GM19239 (cell line): ENCODE measurements around the gene CMTM6.
A peak's percentile ranks its signal among the peaks of the same experiment; 100 is the strongest.
"Not testable (repeated sequence)": the region's sequence is repeated elsewhere in the genome, so short reads cannot be mapped to it uniquely, and the experiment has no call there.

Experiments
- DNase-seq: peaks from one replicate; pipeline ENCODE4 v3.0.0; 2011; ENCODE audit warnings: low spot score; ENCODE audit not compliant: insufficient read length
- FAIRE-seq: peaks from 2 replicates; lab custom pipeline; 2011; peaks lifted over from hg19 to GRCh38; lab: Jason Lieb, UNC

Gene CMTM6

DNA sequence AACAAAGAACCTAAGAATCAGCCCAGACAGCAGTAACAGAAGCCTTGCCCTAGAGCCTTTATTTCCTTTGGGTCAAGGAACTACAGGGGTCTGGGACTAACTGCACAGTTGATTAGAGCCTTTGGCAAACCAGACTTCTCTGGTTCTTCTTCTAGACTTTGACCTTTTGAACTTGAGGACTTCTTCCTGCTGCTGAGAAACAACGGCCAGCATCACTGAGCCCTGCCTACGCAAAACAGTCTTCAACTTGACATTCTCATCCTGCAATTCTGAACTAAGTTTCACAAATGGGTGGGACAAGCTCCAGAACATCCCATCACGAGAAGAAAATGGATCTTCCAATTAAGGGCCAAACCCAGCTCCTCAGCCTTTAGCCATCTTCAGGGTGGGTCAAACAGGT is 31.4 kb downstream of the CMTM6 start:
- FAIRE-seq (no peak), DNase-seq (no peak)

DNA sequence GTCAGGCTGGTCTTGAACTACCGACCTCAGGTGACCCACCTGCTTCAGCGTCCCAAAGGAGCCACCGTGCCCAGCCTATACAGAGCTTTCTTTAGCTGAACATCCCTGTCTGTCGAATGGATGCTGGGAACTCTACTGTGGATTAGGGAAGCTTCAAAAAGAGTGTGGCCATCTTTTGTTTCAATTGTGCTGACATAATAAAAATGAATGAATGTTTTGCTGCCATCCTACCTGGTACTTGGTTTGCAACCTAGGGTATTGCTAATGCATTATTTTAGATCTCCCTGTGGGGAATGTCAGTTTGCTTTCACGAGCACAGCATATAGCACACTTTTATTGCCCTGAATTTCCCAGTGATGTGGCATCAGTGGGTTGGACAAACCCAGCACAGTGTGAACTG is 32.3 kb downstream of the CMTM6 start:
- FAIRE-seq = no peak

GRCh38 chr3:32469151-32469874 is 33.3 kb downstream of the CMTM6 start:
- FAIRE-seq (no peak), DNase-seq (no peak)

More for the DNA sequence above, 32.3 kb downstream of the CMTM6 start:
- no peak for DNase-seq

DNA sequence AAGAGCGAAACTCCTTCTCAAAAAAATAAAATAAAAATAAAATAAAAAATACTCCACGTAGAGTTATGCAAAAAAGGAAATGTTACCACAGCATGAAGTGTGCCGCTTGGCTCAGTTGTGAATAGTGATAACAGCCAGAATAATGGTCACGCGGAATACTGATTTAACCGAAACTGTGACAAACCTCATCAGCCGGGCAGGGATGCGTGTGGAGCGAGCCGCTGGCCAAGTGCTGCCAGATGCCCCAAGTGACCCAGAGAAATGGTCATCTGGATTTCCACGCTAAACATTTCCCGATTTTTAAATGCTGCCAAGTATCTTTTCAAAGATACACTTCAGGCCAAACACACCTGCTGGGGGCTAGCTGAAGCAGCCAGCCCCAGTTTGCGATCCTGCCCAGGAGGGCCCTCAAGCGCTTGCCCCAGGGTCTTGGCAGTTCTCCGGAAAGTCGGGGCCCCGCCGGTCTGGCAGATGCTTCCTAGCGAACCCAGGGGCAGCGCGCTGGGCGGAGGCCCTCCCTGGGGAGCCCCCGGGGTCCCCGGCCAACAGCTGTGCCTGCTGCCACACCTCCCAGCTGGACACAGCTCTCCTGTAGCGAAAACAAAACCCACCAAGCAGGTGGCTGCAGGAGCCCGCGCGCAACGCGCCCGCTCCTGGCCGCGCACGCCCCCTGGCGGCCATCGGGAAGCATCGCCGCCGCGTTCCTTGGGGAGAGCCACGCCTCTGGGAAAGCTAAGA is 35.1 kb downstream of the CMTM6 start:
- peak; percentile 61 for FAIRE-seq
- peak; percentile 69 for DNase-seq

DNA sequence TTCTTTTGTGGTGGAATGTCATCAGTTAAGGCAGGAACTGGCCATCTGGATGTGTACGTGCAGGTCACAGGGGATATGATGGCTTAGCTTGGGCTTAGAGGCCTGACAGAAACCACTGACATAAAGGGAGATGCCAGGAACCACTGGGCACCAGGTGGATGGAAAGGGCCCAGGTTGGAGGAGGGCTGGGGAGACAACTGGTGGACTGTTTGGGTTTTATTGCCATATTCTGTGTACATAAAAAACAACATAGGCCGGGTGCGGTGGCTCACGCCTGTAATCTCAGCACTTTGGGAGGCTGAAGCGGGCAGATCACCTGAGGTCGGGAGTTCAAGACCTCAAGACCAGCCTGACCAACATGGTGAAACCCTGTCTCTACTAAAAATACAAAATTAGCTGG is 35.8 kb downstream of the CMTM6 start:
- not testable (repeated sequence) for DNase-seq, FAIRE-seq

- not testable (repeated sequence) for FAIRE-seq, DNase-seq
These were observed 37.9 kb downstream of the CMTM6 start for GRCh38 chr3:32464726-32465125.

DNA sequence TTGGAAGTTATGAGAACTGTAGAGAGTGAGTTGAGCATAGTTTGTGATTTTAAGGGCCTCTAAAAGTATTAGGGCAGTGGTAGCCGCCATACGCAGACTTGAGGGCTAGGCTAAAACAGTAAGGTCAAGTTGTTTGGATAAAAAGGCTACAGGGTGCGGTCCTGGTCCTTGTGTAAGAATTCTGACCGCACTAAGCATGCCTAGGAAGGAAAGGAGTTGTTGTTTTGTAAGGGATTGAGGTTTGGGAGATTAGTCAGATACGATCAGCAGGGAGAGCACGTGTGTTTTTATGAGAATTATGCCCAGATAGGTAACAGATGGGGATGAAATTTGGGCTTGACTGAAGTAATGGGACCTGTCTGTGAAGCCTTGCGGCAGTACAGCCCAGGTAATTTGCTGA is 39.2 kb downstream of the CMTM6 start:
- FAIRE-seq, DNase-seq: not testable (repeated sequence)

GRCh38 chr3:32462191-32462986 is 40.3 kb downstream of the CMTM6 start:
- not testable (repeated sequence) for FAIRE-seq, DNase-seq

DNA sequence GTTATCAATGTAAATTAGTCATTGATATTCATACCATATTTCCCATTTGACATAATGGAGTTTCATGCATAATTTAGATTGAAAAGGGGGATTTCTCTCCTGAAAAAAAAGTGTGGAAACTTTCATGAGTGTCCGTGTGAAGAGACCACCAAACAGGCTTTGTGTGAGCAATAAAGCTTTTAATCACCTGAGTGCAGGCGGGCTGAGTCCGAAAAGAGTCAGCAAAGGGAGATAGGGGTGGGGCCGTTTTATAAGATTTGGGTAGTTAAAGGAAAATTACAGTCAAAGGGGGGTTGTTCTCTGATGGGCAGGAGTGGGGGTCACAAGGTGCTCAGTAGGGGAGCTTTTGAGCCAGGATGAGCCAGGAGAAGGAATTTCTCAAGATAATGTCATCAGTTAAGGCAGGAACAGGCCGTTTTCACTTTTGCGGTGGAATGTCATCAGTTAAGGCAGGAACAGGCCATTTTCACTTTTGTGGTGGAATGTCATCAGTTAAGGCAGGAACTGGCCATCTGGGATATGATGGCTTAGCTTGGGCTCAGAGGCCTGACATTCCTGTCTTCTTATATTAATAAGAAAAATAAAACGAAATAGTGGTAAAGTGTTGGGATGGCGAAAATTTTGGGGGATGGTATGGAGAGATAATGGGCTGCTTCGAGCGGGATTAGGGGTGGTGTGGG is 41.7 kb downstream of the CMTM6 start:
- DNase-seq, FAIRE-seq: not testable (repeated sequence)

GRCh38 chr3:32460031-32460749 is 42.5 kb downstream of the CMTM6 start:
- DNase-seq (peak; percentile 47), FAIRE-seq (peak; percentile 78)

- FAIRE-seq = no peak
- no peak for DNase-seq
These were observed 43.2 kb downstream of the CMTM6 start for GRCh38 chr3:32459450-32459849.

GRCh38 chr3:32457971-32458471 is 44.6 kb downstream of the CMTM6 start:
- DNase-seq (no peak), FAIRE-seq (peak; percentile 75)

DNA sequence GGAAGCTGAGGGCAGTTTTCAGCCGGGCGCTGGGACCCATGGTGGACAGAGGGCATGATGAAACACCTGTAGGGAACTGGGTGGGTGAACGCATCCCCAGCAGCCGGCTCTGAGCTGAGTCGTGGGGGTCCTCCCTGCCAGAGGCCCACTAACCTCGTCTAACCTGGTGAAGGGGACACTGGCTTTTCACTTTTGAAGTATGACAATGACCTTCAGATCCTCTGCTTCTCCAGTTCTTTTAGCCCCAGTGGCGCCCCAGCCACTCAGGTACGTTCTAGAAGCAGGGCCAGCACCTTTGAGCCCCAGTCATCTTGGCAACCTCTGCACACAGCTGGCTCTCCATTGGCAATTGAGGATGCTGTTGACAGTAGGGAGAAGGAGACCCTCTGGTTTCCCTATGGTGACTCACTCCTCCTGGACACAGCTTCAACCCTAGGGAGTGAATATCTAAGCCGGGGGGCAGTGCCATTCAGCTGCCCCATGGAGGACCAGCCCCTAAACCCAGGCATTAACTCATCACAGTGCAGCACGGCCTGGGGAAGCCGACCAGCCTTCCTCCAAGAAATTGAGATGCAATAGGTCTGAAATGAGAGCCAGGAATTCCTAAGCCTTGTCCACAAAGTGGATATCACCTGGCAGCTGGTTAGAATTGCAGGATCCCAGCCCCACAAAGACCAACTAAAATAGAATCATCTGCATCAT is 46.1 kb downstream of the CMTM6 start:
- FAIRE-seq (no peak), DNase-seq (no peak)

DNA sequence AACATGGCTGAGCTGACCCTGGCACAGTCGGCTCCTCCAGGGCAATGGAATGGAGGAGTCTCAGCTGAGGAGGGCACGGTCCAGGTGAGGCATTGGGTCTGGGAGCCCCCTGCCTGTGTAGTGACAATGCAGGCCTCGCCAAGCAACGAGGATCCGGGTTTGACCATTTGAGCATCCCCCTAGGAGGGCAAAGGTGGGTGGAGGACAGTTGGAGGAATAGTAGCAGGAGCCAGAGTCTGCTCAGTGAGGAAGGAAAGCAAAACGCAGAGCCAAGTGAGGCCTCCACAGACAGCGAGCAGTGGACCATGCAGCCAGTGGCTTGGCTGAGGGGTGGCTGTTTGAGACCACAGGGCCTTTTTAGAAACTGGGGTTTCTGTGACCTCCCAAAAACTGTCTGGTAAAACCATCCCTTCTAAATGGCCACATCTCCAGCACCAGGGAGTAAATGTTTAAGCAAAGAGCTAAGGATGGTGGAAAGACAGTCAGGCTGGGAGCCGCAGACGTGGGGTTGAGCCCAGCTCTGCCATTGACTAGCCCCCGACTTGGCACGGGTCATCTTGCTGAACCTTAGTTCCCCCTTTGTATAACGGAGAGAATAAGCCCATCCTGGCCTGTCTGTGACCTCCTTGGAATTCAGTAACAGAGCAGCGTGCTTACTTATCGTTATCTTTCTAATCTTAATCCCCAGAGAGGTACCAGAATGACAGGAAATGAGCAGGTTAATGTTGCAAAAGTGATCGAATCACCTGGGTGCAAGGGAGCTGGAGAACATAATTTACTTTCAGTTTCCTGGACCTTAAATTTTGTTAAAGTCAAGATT is 46.8 kb downstream of the CMTM6 start:
- DNase-seq = no peak
- peak; percentile 40 for FAIRE-seq

DNA sequence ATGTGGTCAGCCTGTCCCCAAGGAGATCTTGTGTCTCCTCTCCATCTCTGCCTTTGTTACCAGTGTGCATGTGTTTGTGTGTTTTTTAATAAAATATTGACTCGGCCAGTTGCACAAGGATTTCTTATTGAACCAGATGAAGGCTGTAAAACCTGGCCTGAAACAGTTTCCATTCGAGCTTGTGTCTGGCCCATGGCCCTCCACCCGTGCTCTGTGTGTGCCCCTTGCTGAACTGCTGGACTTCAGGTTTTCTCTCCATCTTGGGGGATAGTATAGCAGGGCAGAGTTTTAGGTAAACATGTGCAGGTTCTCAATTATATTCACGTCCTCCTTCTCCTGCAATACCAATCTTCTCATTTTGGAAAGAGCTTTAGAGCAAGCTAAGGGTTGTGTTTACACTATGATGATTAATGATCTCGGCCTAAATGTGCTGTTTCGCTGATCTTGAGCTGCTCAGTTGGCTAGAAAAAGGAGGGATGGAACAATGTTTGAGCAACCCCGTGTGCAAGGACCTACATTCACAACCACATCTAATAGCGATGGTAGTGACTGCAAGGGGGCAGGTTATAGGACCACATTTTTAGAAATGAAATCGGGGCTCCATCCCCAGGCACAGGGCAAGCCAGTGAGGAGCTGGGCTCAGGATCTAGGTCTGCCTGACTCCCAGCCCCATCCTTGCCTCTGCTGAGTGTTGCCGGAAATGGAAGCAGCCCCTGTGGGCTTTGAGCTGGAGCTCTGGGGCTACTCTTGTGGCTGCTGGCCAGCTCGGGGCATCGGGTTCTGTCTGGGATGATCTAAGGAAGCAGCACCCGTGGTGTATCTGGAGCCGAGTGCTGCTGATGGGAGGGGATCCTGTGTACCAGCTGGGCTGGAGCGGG is 47.7 kb downstream of the CMTM6 start:
- DNase-seq = no peak

DNA sequence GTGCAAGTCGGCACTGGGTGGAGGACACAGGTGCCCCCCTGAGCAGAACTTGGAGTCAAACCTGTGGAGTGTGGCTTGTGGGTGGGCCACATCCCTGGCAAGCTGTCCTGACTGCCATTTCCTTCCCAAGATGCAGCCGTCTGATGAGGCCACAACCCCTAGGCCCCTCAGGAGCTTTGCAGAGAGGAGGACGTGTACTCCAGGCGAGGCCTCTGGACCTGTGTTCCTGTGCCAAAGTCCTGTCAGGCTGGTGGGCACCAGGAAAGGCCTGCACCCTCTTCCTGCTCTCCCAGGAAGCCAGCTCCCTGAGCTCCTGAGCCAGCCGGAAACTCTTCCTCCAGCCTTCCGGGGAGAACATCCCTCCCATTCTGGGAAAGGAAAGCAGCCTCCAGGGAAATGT is 48.5 kb downstream of the CMTM6 start:
- no peak for DNase-seq
- no peak for FAIRE-seq

More for the DNA sequence above, 47.7 kb downstream of the CMTM6 start:
- FAIRE-seq = no peak

DNA sequence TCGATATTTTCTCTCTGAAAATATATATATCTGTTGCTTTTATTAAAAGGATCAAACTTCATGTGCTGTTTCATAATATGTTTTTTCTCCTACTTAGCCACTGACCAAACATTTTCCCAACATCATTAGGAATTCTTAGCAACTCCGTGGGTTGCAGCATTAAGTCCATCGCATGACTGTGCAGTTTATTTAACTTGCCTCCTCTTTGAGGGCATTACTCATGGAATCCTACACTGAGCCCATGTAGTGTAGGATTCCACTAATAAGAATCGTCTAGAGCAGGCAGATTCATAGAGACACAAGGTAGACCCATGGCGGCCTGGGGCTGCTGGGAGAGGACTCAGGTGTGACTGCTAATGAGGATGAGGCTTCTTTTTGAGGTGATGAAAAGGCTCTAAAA is 49.3 kb downstream of the CMTM6 start:
- FAIRE-seq (no peak), DNase-seq (no peak)
